Esophagus muscularis mucosa (tissue), 4 donors: ENCODE measurements around the gene TCERG1L. TPM values are rescaled to one million over a fixed set of nuclear protein-coding genes. Genes with fewer than 3 reads are reported as not detected.

Experiments used
- DNase-seq: peaks from one replicate; pipeline ENCODE4 v3.0.0-alpha.2; 2017; ENCODE audit errors: extremely low spot score
- H3K27ac ChIP-seq, 4 donors: fragments of 200-600 bp; sonication (generic); replicated peaks in 1 of 4; 1 replicate in 3 of 4; 2 replicates in 1 of 4; pipeline ENCODE4 v1.5.1; 2016 to 2019; ENCODE audit warnings: mild to moderate bottlenecking in 1 of 4
- H3K27me3 ChIP-seq, 4 donors: fragments of 200-600 bp; sonication (generic); one replicate each; pipeline versions ENCODE4 v1.5.1 to v1.6.0; 2016 to 2019
- H3K36me3 ChIP-seq, 4 donors: fragments of 200-600 bp; sonication (generic); one replicate each; pipeline ENCODE4 v1.5.1; 2016 to 2019
- H3K4me1 ChIP-seq, 4 donors: fragments of 200-600 bp; sonication (generic); one replicate each; pipeline ENCODE4 v1.5.1; 2016 to 2019
- H3K4me3 ChIP-seq, 4 donors: fragments of 200-600 bp; sonication (generic); 1 replicate in 2 of 4; 2 replicates in 2 of 4; pipeline ENCODE4 v1.5.1; 2016 to 2019; ENCODE audit warnings: mild to moderate bottlenecking in 4 of 4, moderate library complexity in 1 of 4
- H3K9me3 ChIP-seq, 4 donors: fragments of 200-600 bp; sonication (generic); 1 replicate in 3 of 4; 2 replicates in 1 of 4; pipeline ENCODE4 v1.5.1; 2016 to 2019
- CTCF ChIP-seq, 3 experiments: fragments of 200-600 bp in 2 of 3; fragments of 450-650 bp in 1 of 3; sonication (generic) in 2 of 3; IDR thresholded peaks; one replicate each; pipeline ENCODE4 v1.5.1; 2017 to 2019; ENCODE audit warnings: antibody characterized with exemption in 3 of 3, mild to moderate bottlenecking in 2 of 3, moderate library complexity in 1 of 3
- EP300 ChIP-seq: sonication (generic); formaldehyde crosslinking; IDR thresholded peaks from one replicate; pipeline ENCODE4 v1.6.1; 2017; ENCODE audit warnings: antibody characterized with exemption
- POLR2A ChIP-seq: fragments of 450-650 bp; IDR thresholded peaks from one replicate; pipeline ENCODE4 v1.6.1; 2017; ENCODE audit warnings: antibody characterized with exemption, moderate library complexity, mild to moderate bottlenecking, low read depth
- POLR2AphosphoS5 ChIP-seq, 2 donors: sonication (generic); formaldehyde crosslinking; IDR thresholded peaks; one replicate each; pipeline ENCODE4 v1.6.1; 2017; ENCODE audit warnings: antibody characterized with exemption in 2 of 2
- WGBS: methylation state at CpG from one replicate; pipeline ENCODE4 v1.1.5; 2018; 5-methylcytosine and 5-hydroxymethylcytosine counted together
- intact Hi-C: fragments of 100-400 bp; cut with DNase I; formaldehyde crosslinking; loops from one replicate; pipeline ENCODE4 v1.15.1; 2023
- total RNA-seq, 4 donors: library from RNA; depleted of rRNA; stranded (reverse); fragments of >200 nt; gene quantifications; one replicate each; pipeline versions ENCODE4 v1.1.0 to v1.2.1, GENCODE V29; 2016

Gene TCERG1L
- total RNA-seq, 4 donors from 2014 or later: not detected

DNA sequence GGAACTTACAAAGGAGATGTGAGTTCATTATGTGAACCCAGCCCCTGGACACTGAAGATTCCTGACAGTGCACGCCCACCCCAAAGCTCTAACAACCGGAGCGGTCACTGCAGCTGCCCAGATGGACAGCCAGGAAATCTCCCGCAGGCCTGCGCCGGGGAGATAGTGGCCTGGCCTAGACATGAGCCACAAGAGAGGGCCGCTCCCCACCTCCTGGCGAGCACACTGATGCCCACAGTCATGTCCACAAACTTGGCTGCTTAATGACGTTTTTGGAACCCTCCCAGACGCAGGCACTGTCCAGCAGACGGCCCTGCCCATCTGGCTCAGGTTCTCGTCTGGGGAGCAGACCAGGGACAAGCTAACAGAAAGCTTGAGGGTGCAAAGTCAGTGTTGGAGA lies 34.2 kb downstream of the TCERG1L start:
- intact Hi-C loops: no loop called here
- Histone ChIP-seq H3K9me3 (no peaks in the 10 kb centered on the region), H3K27ac (no peak overlapping the region), H3K36me3 (no peaks in the 10 kb centered on the region), H3K27me3 (peaks cover 0 to 29% (median 0%) of the 10 kb centered on the region in 4 donors), H3K4me3 (no peak overlapping the region), H3K4me1 (no peaks in the 10 kb centered on the region)
- peak; percentile 86 for DNase-seq
- 79% methylated on average over 7 of the region's 12 CpGs for WGBS
- TF ChIP-seq POLR2AphosphoS5 (IDR thresholded peaks at IDR 0.05) (no peak), EP300 (no peak), POLR2A (no peak), CTCF (IDR thresholded peaks at IDR 0.05) (no peak)

DNA sequence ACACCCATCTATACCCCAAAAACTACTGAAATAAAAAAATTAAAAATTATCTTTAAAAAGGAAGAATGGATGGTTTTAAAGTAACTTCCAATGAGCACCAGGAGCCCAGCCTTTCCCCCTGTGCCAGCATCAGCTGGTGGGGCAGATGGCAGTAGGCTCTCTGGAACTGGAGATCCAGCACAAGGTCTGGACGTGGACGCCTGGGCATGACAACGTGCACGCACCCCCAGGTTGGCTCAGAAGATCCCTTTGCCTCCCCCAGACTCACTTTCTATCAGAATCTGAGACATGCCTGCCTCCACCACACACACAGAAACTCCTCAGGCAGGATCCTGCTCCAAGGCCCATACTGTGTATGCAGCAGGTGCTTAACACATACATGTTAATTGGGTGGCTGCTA lies 35.8 kb downstream of the TCERG1L start:
- no peak overlapping the region for H3K27ac ChIP-seq
- intact Hi-C loops: no loop called here
- no peaks in the 10 kb centered on the region for H3K4me1 ChIP-seq
- DNase-seq: peak; percentile 34
- no peak overlapping the region for H3K4me3 ChIP-seq
- no peak for TF ChIP-seq POLR2A
- TF ChIP-seq POLR2AphosphoS5 (IDR thresholded peaks at IDR 0.05): no peak
- no peak for TF ChIP-seq CTCF (IDR thresholded peaks at IDR 0.05)
- TF ChIP-seq EP300: no peak
- WGBS: 85% methylated on average over 4 of the region's 4 CpGs
- H3K27me3 ChIP-seq: peaks cover 0 to 41% (median 0%) of the 10 kb centered on the region in 4 donors
- no peaks in the 10 kb centered on the region for H3K9me3 ChIP-seq
- H3K36me3 ChIP-seq: no peaks in the 10 kb centered on the region

DNA sequence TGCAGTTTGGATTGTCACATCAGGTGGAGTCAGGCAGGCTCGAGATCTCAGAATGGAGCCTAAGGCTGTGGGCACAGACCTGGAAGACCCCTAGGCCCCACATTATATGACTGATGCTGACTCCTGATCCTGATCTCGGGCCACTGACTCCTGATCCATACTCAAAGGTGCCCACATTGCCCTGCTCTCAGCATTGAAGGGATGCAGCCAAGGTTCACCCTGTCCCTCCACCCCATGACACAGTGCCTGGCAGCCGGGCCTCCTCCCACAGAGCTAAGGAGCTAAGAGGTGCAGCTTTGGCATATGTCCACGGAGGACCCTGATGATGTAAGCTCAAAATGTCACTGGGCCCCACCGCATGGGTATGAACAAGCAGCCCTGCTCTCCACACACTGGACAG lies 36.6 kb downstream of the TCERG1L start:
- TF ChIP-seq CTCF (IDR thresholded peaks at IDR 0.05): no peak
- no peak for TF ChIP-seq POLR2A
- Histone ChIP-seq H3K27ac (no peak overlapping the region), H3K9me3 (no peaks in the 10 kb centered on the region), H3K4me3 (no peak overlapping the region), H3K36me3 (no peaks in the 10 kb centered on the region), H3K27me3 (peaks cover 0 to 36% (median 0%) of the 10 kb centered on the region in 4 donors), H3K4me1 (no peaks in the 10 kb centered on the region)
- peak; percentile 68 for DNase-seq
- 84% methylated on average over 5 of the region's 5 CpGs for WGBS
- intact Hi-C loops: no loop called here

DNA sequence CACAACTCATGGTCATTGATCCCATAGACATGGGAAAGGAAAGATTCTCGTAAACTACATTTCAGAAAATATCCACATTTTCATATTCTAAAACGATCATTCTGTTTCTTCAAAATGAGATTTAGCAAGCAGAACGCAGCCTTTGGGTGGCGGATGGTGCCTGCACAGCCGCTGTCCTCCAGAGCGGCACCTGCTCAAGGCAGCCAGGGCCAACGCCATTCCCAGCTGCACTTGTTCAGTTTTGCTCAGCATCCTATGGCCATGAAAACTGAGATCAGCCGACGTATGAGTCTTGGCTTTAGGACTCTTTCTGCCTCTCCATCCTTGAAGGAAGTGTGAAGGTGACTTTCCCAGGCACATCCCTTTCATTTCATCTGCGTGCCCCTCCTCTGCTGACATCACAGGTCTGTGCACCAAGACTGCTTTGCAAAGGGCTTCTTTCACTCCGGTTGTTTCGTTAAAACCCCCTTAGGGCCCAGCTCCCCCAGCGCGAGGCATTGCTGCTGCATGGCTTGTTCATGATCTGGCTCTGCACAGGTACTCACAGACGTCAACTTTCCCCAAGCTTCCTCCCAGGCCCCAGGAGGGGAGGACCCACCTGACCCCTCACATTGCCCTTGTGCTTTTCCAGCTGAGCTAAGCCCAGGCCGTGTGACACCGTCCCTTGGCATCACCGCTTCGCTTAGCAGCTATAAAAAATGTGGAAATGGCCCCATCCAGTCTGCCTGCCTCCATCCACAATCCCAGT lies 37.2 kb downstream of the TCERG1L start:
- Histone ChIP-seq H3K36me3 (no peaks in the 10 kb centered on the region), H3K4me3 (no peak overlapping the region), H3K9me3 (no peaks in the 10 kb centered on the region), H3K4me1 (no peaks in the 10 kb centered on the region), H3K27ac (no peak overlapping the region), H3K27me3 (peaks cover 0 to 36% (median 0%) of the 10 kb centered on the region in 4 donors)
- 91% methylated on average over 19 of the region's 19 CpGs for WGBS
- intact Hi-C loops: no loop called here
- DNase-seq: peak; percentile 47
- TF ChIP-seq POLR2AphosphoS5 (IDR thresholded peaks at IDR 0.05) (no peak), POLR2A (no peak), EP300 (no peak), CTCF (IDR thresholded peaks at IDR 0.05) (no peak)

GRCh38 chr10:131273476-131273875 lies 38.0 kb downstream of the TCERG1L start:
- intact Hi-C loops: no loop called here
- Histone ChIP-seq H3K27me3 (peaks cover 0 to 32% (median 0%) of the 10 kb centered on the region in 4 donors), H3K9me3 (peaks cover 0 to 6% (median 0%) of the 10 kb centered on the region in 4 donors), H3K27ac (no peak overlapping the region), H3K4me1 (no peaks in the 10 kb centered on the region), H3K4me3 (no peak overlapping the region), H3K36me3 (no peaks in the 10 kb centered on the region)
- TF ChIP-seq POLR2AphosphoS5 (IDR thresholded peaks at IDR 0.05) (no peak), EP300 (no peak), CTCF (IDR thresholded peaks at IDR 0.05) (no peak), POLR2A (no peak)
- WGBS: 80% methylated on average over 10 of the region's 10 CpGs
- peak; percentile 47 for DNase-seq
